ENCODE data around the gene VIPR2.

The VIPR2 gene

GRCh38 chr7:159157714-159158113, 13.0 kb upstream of the VIPR2 start:
- no peak for DNase-seq

GRCh38 chr7:159156436-159157245, 12.0 kb upstream of the VIPR2 start:
- DNase-seq, result no peak

- no peak for DNase-seq
These were observed 10.7 kb upstream of the VIPR2 start for GRCh38 chr7:159155410-159155809.

- no peak for DNase-seq
These were observed 9.6 kb upstream of the VIPR2 start for GRCh38 chr7:159154243-159154642.

GRCh38 chr7:159153511-159153910, 8.8 kb upstream of the VIPR2 start:
- no peak for DNase-seq

- DNase-seq, result no peak
These were observed 8.1 kb upstream of the VIPR2 start for GRCh38 chr7:159152816-159153215.

GRCh38 chr7:159151231-159151630, 6.6 kb upstream of the VIPR2 start:
- DNase-seq, result no peak

- no peak for DNase-seq
These were observed 4.8 kb upstream of the VIPR2 start for GRCh38 chr7:159149488-159149887.

- no peak for DNase-seq
These were observed 4.0 kb upstream of the VIPR2 start for GRCh38 chr7:159148430-159149395.

GRCh38 chr7:159147687-159148086, 3.0 kb upstream of the VIPR2 start:
- no peak for DNase-seq

- DNase-seq, result no peak
These were observed 2.6 kb upstream of the VIPR2 start for GRCh38 chr7:159147246-159147645.

GRCh38 chr7:159146084-159146858, 1.6 kb upstream of the VIPR2 start:
- no peak for DNase-seq

- DNase-seq, result no peak
These were observed 806 bp upstream of the VIPR2 start for GRCh38 chr7:159145490-159145855.

GRCh38 chr7:159143780-159144757, 598 bp downstream of the VIPR2 start:
- peak; percentile 65 for DNase-seq

- DNase-seq, result peak; percentile 19
These were observed 1.9 kb downstream of the VIPR2 start for GRCh38 chr7:159142730-159143129.

- no peak for DNase-seq
These were observed 2.5 kb downstream of the VIPR2 start for GRCh38 chr7:159142199-159142598.

GRCh38 chr7:159141660-159142059, 3.0 kb downstream of the VIPR2 start:
- peak; percentile 32 for DNase-seq

GRCh38 chr7:159141167-159141566, 3.5 kb downstream of the VIPR2 start:
- peak; percentile 11 for DNase-seq

GRCh38 chr7:159140170-159140910, 4.3 kb downstream of the VIPR2 start:
- DNase-seq, result peak; percentile 42

GRCh38 chr7:159139639-159140038, 5.0 kb downstream of the VIPR2 start:
- peak; percentile 49 for DNase-seq

- DNase-seq, result peak; percentile 15
These were observed 5.5 kb downstream of the VIPR2 start for GRCh38 chr7:159139202-159139601.

Measured in activated CD8-positive, alpha-beta memory T cell treated with anti-CD3 and anti-CD28 coated beads for 24 hours (primary cell).